Measurements from ENCODE around the gene PTPRM. TPM values are rescaled to one million over a fixed set of nuclear protein-coding genes. Genes with fewer than 3 reads are reported as not detected.

The PTPRM gene
- polyA plus RNA-seq, 1 donor (not counting 4 experiments of a cell fraction or from before 2014, with no cell fraction given) = 54.5 TPM

DNA sequence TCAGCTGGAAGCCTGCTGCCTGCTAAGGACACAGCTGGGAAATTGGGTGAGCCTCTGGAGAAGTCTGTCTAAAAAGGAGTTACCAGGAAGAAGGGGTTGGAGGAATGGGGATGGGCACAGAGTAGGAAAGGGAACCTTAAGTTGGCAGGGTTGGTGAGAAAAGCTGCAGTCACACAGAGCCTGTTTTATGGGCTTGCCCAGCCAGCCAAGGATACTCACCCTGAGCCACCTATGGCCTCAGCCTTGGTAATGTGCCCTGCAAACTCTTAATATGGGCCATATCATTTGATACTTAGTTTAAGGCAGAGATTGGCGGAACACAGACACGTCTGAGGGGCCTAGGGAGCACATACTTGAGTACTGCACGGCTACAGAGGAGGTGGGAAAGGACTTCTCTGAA lies 623.9 kb downstream of the PTPRM start:
- no peaks in the 10 kb centered on the region for H3K36me3 ChIP-seq (ENCODE audit: control insufficient read depth in 2 of 2, extremely low read depth in 1 of 2, insufficient read depth in 2 of 2, low read length in 2 of 2)
- H3K9me3 ChIP-seq (ENCODE audit: control insufficient read depth, low read depth, low read length) = no peaks in the 10 kb centered on the region
- dilution Hi-C loops (cut with MboI; ENCODE audit: extremely low pct_ligation_motif_present, low sequenced_read_pairs) = no loop called here
- H3K27me3 ChIP-seq (ENCODE audit: control insufficient read depth, extremely low read depth, insufficient read depth, low read length) = no peaks in the 10 kb centered on the region
- H2AFZ ChIP-seq (ENCODE audit: control insufficient read depth, low read length) = no peak overlapping the region
- H3K4me3 ChIP-seq (ENCODE audit: control insufficient read depth in 2 of 3, extremely low read depth in 1 of 3, insufficient read depth in 2 of 3, low read depth in 1 of 3, low read length in 3 of 3) = no peak overlapping the region
- no peaks in the 10 kb centered on the region for H3K79me2 ChIP-seq (ENCODE audit: control insufficient read depth, insufficient read depth, low read length)
- no peak overlapping the region for H3K27ac ChIP-seq (ENCODE audit: control insufficient read depth, insufficient read depth, low read length)
- DNase-seq (ENCODE audit: low read depth, low spot score) (no peak), FAIRE-seq (no peak)
- no peak for TF ChIP-seq CTCF (optimal IDR thresholded peaks at IDR 0.05 in 1 of 3, IDR thresholded peaks at IDR 0.05 in 1 of 3, conservative IDR thresholded peaks at IDR 0.05 in 1 of 3; ENCODE audit: extremely low read depth in 1 of 3, insufficient read depth in 2 of 3, low read length in 3 of 3)
- TF ChIP-seq EZH2 (IDR thresholded peaks at IDR 0.05; ENCODE audit: low read length) = no peak
- no peak overlapping the region for H3K9ac ChIP-seq (ENCODE audit: control insufficient read depth, extremely low read depth, insufficient read depth, low read length)
- H3K9me1 ChIP-seq (ENCODE audit: control insufficient read depth, extremely low read depth, insufficient read depth, low read length) = no peaks in the 10 kb centered on the region
- no peaks in the 10 kb centered on the region for H3K4me1 ChIP-seq (ENCODE audit: control insufficient read depth, extremely low read depth, insufficient read depth, low read length)
- no peak overlapping the region for H3K4me2 ChIP-seq (ENCODE audit: control insufficient read depth, extremely low read depth, insufficient read depth, low read depth, low read length)
- H4K20me1 ChIP-seq (ENCODE audit: control insufficient read depth, extremely low read depth, insufficient read depth, low read length) = no peaks in the 10 kb centered on the region

DNA sequence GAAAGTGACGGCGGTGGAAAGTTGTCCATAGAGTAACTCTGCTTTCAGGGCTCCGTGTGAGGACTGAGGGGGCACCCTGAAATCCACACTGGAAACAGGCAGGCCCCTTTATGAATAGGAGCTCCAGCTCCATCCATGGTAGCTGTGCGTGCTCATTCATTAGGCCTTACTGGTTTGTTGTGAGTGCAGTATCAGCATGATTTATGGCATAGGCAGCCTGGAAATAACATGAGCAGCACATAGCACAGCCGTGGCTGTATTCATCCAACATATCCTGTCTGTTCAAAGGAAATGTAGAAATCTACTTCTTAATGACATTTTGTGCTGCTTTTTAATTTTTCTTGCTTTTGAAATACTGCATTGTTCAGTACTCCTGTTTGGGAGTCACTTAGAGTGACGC lies 627.3 kb downstream of the PTPRM start:
- Histone ChIP-seq H3K27me3 (ENCODE audit: control insufficient read depth, extremely low read depth, insufficient read depth, low read length) (no peaks in the 10 kb centered on the region), H3K4me1 (ENCODE audit: control insufficient read depth, extremely low read depth, insufficient read depth, low read length) (no peaks in the 10 kb centered on the region), H2AFZ (ENCODE audit: control insufficient read depth, low read length) (no peak overlapping the region), H3K79me2 (ENCODE audit: control insufficient read depth, insufficient read depth, low read length) (no peaks in the 10 kb centered on the region), H3K9ac (ENCODE audit: control insufficient read depth, extremely low read depth, insufficient read depth, low read length) (no peak overlapping the region), H4K20me1 (ENCODE audit: control insufficient read depth, extremely low read depth, insufficient read depth, low read length) (no peaks in the 10 kb centered on the region), H3K27ac (ENCODE audit: control insufficient read depth, insufficient read depth, low read length) (no peak overlapping the region), H3K9me3 (ENCODE audit: control insufficient read depth, low read depth, low read length) (no peaks in the 10 kb centered on the region), H3K9me1 (ENCODE audit: control insufficient read depth, extremely low read depth, insufficient read depth, low read length) (no peaks in the 10 kb centered on the region), H3K4me3 (ENCODE audit: control insufficient read depth in 2 of 3, extremely low read depth in 1 of 3, insufficient read depth in 2 of 3, low read depth in 1 of 3, low read length in 3 of 3) (no peak overlapping the region), H3K4me2 (ENCODE audit: control insufficient read depth, extremely low read depth, insufficient read depth, low read depth, low read length) (no peak overlapping the region), H3K36me3 (ENCODE audit: control insufficient read depth in 2 of 2, extremely low read depth in 1 of 2, insufficient read depth in 2 of 2, low read length in 2 of 2) (no peaks in the 10 kb centered on the region)
- FAIRE-seq (no peak), DNase-seq (ENCODE audit: low read depth, low spot score) (no peak)
- TF ChIP-seq CTCF (optimal IDR thresholded peaks at IDR 0.05 in 1 of 3, IDR thresholded peaks at IDR 0.05 in 1 of 3, conservative IDR thresholded peaks at IDR 0.05 in 1 of 3; ENCODE audit: extremely low read depth in 1 of 3, insufficient read depth in 2 of 3, low read length in 3 of 3) (no peak), EZH2 (IDR thresholded peaks at IDR 0.05; ENCODE audit: low read length) (no peak)
- dilution Hi-C loops (cut with MboI; ENCODE audit: extremely low pct_ligation_motif_present, low sequenced_read_pairs) = no loop called here
